ENCODE data around the gene ULK4. TPM values are rescaled to one million over a fixed set of nuclear protein-coding genes. Genes with fewer than 3 reads are reported as not detected.

Gene ULK4
- total RNA-seq, 1 experiment from 2014 or later, result 6.3 TPM

DNA sequence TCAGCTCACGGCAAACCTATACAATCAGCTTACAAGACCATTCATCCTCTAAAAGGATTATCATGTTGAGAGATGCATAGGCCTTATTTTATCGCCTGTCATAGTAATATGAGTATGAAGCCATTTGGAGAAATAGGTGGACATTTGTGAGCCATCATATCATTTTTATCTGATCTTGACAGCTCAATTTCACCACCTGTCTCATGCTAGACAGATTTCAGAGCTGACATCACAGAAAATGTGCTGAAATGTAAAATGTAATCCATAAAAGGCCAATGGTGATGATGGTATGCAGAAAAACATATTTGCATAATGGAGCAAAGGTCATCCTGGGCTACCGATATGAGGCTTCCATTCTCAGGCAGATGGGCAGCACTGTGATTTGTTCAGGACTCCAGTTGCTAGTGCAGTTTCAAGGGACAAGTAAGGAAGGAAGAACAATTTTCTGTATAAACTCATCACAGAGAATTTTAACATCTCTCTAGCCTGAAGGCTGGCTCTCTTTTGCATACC, 221.5 kb downstream of the ULK4 start (continued):
- no peak for TF ChIP-seq EZH2phosphoT487 (IDR thresholded peaks at IDR 0.05; ENCODE audit: borderline replicate concordance)
- TF ChIP-seq, protein P1, sequence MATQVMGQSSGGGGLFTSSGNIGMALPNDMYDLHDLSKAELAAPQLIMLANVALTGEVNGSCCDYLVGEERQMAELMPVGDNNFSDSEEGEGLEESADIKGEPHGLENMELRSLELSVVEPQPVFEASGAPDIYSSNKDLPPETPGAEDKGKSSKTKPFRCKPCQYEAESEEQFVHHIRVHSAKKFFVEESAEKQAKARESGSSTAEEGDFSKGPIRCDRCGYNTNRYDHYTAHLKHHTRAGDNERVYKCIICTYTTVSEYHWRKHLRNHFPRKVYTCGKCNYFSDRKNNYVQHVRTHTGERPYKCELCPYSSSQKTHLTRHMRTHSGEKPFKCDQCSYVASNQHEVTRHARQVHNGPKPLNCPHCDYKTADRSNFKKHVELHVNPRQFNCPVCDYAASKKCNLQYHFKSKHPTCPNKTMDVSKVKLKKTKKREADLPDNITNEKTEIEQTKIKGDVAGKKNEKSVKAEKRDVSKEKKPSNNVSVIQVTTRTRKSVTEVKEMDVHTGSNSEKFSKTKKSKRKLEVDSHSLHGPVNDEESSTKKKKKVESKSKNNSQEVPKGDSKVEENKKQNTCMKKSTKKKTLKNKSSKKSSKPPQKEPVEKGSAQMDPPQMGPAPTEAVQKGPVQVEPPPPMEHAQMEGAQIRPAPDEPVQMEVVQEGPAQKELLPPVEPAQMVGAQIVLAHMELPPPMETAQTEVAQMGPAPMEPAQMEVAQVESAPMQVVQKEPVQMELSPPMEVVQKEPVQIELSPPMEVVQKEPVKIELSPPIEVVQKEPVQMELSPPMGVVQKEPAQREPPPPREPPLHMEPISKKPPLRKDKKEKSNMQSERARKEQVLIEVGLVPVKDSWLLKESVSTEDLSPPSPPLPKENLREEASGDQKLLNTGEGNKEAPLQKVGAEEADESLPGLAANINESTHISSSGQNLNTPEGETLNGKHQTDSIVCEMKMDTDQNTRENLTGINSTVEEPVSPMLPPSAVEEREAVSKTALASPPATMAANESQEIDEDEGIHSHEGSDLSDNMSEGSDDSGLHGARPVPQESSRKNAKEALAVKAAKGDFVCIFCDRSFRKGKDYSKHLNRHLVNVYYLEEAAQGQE (IDR thresholded peaks at IDR 0.05; ENCODE audit: low read depth), result no peak
- no peak for TF ChIP-seq JUND (IDR thresholded peaks at IDR 0.05)
- TF ChIP-seq TCF7L2 (IDR thresholded peaks at IDR 0.05; ENCODE audit: borderline replicate concordance, extremely low read depth, insufficient read depth, insufficient read length), result no peak
- TF ChIP-seq RAD21 (IDR thresholded peaks at IDR 0.05; ENCODE audit: low read depth), result no peak

DNA sequence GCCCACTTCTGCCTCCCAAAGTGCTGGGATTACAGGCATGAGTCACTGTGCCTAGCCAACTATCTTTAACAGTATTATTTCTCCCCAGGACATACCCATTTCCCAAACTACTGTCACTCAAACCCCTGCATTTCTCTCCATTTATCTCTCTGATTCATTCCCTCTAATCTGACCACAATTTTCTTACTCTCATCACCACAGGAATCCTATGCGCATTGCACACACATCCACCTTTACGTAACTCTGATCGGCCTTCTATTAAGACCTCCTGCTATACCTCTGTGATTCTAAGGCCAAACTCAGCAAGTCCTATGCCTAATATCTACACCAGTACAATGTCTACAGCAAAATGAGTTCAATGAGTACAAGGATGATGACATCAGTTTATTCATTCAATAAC, 235.0 kb downstream of the ULK4 start:
- Histone ChIP-seq H3K79me2 (ENCODE audit: insufficient read depth, low read length) (no peaks in the 10 kb centered on the region), H3K4me2 (ENCODE audit: low read length) (no peak overlapping the region), H3K27me3 (ENCODE audit: insufficient read depth, low read length) (no peaks in the 10 kb centered on the region), H3K9ac (ENCODE audit: low read length) (no peak overlapping the region), H3K36me3 (ENCODE audit: control insufficient read depth in 1 of 2, insufficient read depth in 2 of 2, low read length in 2 of 2) (no peaks in the 10 kb centered on the region), H4K20me1 (ENCODE audit: insufficient read depth) (no peaks in the 10 kb centered on the region), H3K4me3 (replicated peaks in 1 of 2; ENCODE audit: low read depth in 1 of 2, low read length in 2 of 2) (no peak overlapping the region), H2AFZ (ENCODE audit: low read depth, low read length, poor library complexity, severe bottlenecking) (no peak overlapping the region), H3K9me2 (ENCODE audit: insufficient read depth) (no peaks in the 10 kb centered on the region), H3K27ac (ENCODE audit: low read depth, low read length) (no peak overlapping the region), H3K4me1 (ENCODE audit: control insufficient read depth in 1 of 2, insufficient read depth in 2 of 2, low read length in 2 of 2) (no peaks in the 10 kb centered on the region), H3K9me3 (ENCODE audit: control insufficient read depth in 1 of 2, insufficient read depth in 1 of 2, low read depth in 1 of 2, low read length in 2 of 2) (no peaks in the 10 kb centered on the region)
- POLR2A ChIA-PET, result no interaction called here
- TF ChIP-seq, protein P1 (IDR thresholded peaks at IDR 0.05; ENCODE audit: low read depth), result no peak
- TF ChIP-seq SIN3A (IDR thresholded peaks at IDR 0.05; ENCODE audit: low read depth) (no peak), EGR1 (IDR thresholded peaks at IDR 0.05; ENCODE audit: low read depth) (no peak), POLR2A (IDR thresholded peaks at IDR 0.05; ENCODE audit: borderline replicate concordance, extremely low read depth, insufficient read depth, insufficient read length) (no peak), SP1 (IDR thresholded peaks at IDR 0.05; ENCODE audit: low read depth) (no peak), ELF1 (IDR thresholded peaks at IDR 0.05; ENCODE audit: borderline replicate concordance, low read depth) (no peak)
- TF ChIP-seq, protein P2, sequence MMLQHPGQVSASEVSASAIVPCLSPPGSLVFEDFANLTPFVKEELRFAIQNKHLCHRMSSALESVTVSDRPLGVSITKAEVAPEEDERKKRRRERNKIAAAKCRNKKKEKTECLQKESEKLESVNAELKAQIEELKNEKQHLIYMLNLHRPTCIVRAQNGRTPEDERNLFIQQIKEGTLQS (IDR thresholded peaks at IDR 0.05), result no peak
- TF ChIP-seq, protein P3, sequence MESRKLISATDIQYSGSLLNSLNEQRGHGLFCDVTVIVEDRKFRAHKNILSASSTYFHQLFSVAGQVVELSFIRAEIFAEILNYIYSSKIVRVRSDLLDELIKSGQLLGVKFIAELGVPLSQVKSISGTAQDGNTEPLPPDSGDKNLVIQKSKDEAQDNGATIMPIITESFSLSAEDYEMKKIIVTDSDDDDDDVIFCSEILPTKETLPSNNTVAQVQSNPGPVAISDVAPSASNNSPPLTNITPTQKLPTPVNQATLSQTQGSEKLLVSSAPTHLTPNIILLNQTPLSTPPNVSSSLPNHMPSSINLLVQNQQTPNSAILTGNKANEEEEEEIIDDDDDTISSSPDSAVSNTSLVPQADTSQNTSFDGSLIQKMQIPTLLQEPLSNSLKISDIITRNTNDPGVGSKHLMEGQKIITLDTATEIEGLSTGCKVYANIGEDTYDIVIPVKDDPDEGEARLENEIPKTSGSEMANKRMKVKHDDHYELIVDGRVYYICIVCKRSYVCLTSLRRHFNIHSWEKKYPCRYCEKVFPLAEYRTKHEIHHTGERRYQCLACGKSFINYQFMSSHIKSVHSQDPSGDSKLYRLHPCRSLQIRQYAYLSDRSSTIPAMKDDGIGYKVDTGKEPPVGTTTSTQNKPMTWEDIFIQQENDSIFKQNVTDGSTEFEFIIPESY (IDR thresholded peaks at IDR 0.05; ENCODE audit: extremely low read depth, insufficient replicate concordance, low read length), result no peak
- no TSS peak for BruUV-seq (replicated peaks)
- no peak for ATAC-seq
- RAD21 ChIA-PET (ENCODE audit: low non-redundant PET in 1 of 2, low total read pairs in 2 of 2, uncharacterized antibody in 2 of 2, unreplicated experiment in 2 of 2), result no interaction called here
- no peak for DNase-seq (ENCODE audit: low read depth, low spot score)
- CTCF ChIA-PET, result no interaction called here
- intact Hi-C loops (cut with micrococcal nuclease), result no loop called here
